Body of pancreas (tissue), 4 donors: ENCODE data around the gene ENPP1. TPM values are rescaled to one million over a fixed set of nuclear protein-coding genes. Genes with fewer than 3 reads are reported as not detected.

Experiments used
- ATAC-seq: fragments of 150-250 bp; one replicate; pipeline ENCODE4 v1.9.1; 2016
- DNase-seq, 4 donors: peaks; one replicate each; pipeline ENCODE4 v3.0.0-alpha.2; 2019
- H3K27ac ChIP-seq, 4 donors: fragments of 200-600 bp; sonication (generic); 1 replicate in 3 of 4; 2 replicates in 1 of 4; pipeline versions ENCODE4 v1.5.1 to v1.6.1; 2016 to 2019; ENCODE audit warnings: mild to moderate bottlenecking in 1 of 4, mixed read lengths in 1 of 4, moderate library complexity in 1 of 4
- H3K27me3 ChIP-seq, 2 donors: fragments of 200-600 bp; sonication (generic); one replicate each; pipeline ENCODE4 v1.6.0; 2016; ENCODE audit warnings: mild to moderate bottlenecking in 1 of 2
- H3K36me3 ChIP-seq, 2 donors: fragments of 200-600 bp; sonication (generic); replicated peaks in 1 of 2; 2 replicates each; pipeline ENCODE4 v1.5.1; 2016; ENCODE audit warnings: low read depth in 2 of 2; ENCODE audit not compliant: insufficient read depth in 1 of 2
- H3K4me1 ChIP-seq: fragments of 200-600 bp; sonication (generic); one replicate; pipeline ENCODE4 v1.6.0; 2016
- H3K4me3 ChIP-seq, 2 donors: fragments of 200-600 bp; sonication (generic); 1 replicate in 1 of 2; 2 replicates in 1 of 2; pipeline ENCODE4 v1.5.1; 2016 to 2019
- H3K9me3 ChIP-seq, 3 donors: fragments of 200-600 bp; sonication (generic); 1 replicate in 2 of 3; 2 replicates in 1 of 3; pipeline ENCODE4 v1.5.1; 2016
- CTCF ChIP-seq, 7 experiments: fragments of 450-650 bp in 4 of 7; fragments of 200-600 bp in 3 of 7; sonication (generic) in 3 of 7; IDR thresholded peaks; one replicate each; pipeline ENCODE4 v1.5.1; 2016 to 2019; ENCODE audit warnings: antibody characterized with exemption in 7 of 7
- POLR2A ChIP-seq, 3 donors: fragments of 450-650 bp; IDR thresholded peaks; one replicate each; pipeline ENCODE4 v1.6.1; 2016; ENCODE audit warnings: antibody characterized with exemption in 3 of 3, mild to moderate bottlenecking in 2 of 3
- WGBS, 2 donors: methylation state at CpG; one replicate each; pipeline ENCODE4 v1.1.5; 2017; 5-methylcytosine and 5-hydroxymethylcytosine counted together
- intact Hi-C: fragments of 100-400 bp; cut with DNase I; formaldehyde crosslinking; loops from one replicate; pipeline ENCODE4 v1.15.1; 2023
- total RNA-seq, 2 donors: library from RNA; depleted of rRNA; stranded (reverse); fragments of >200 nt; gene quantifications; one replicate each; pipeline ENCODE4 v1.1.0, GENCODE V29; 2016

The ENPP1 gene
- total RNA-seq, 2 donors from 2014 or later = 16.2 to 19.2 TPM

- DNase-seq = no peak
- peaks cover 10% of the 10 kb centered on the region for H3K4me1 ChIP-seq
- no peaks in the 10 kb centered on the region for H3K27me3 ChIP-seq
- H3K4me3 ChIP-seq = no peak overlapping the region
- no peaks in the 10 kb centered on the region for H3K9me3 ChIP-seq
- TF ChIP-seq CTCF (IDR thresholded peaks at IDR 0.05) = no peak
- no peak for TF ChIP-seq POLR2A (IDR thresholded peaks at IDR 0.05)
- intact Hi-C loops = no loop called here
- WGBS, 2 donors = 7 to 13% methylated on average over 1 of the region's 1 CpG
- ATAC-seq = no peak
- no peaks in the 10 kb centered on the region for H3K36me3 ChIP-seq
- peak overlapping the region in 1 of 4 donors; percentile 40 for H3K27ac ChIP-seq
Measured at GRCh38 chr6:131825946-131826345, 18.1 kb downstream of the ENPP1 start.

- Histone ChIP-seq H3K4me1 (peaks cover 20% of the 10 kb centered on the region), H3K27ac (no peak overlapping the region), H3K4me3 (no peak overlapping the region), H3K9me3 (no peaks in the 10 kb centered on the region), H3K36me3 (no peaks in the 10 kb centered on the region), H3K27me3 (no peaks in the 10 kb centered on the region)
- 86 to 87% methylated on average over 7 of the region's 7 CpGs for WGBS, 2 donors
- TF ChIP-seq CTCF (IDR thresholded peaks at IDR 0.05) (no peak), POLR2A (IDR thresholded peaks at IDR 0.05) (no peak)
- DNase-seq (peak in 1 of 4 donors; percentile 27), ATAC-seq (no peak)
- intact Hi-C loops = no loop called here
Measured at GRCh38 chr6:131828080-131828479, 20.3 kb downstream of the ENPP1 start.

GRCh38 chr6:131828951-131829350 lies 21.1 kb downstream of the ENPP1 start:
- Histone ChIP-seq H3K36me3 (no peaks in the 10 kb centered on the region), H3K27ac (peak overlapping the region in 2 of 4 donors; percentile 11 to 31), H3K4me3 (no peak overlapping the region), H3K9me3 (no peaks in the 10 kb centered on the region), H3K27me3 (no peaks in the 10 kb centered on the region), H3K4me1 (peaks cover 20% of the 10 kb centered on the region)
- no peak for TF ChIP-seq CTCF (IDR thresholded peaks at IDR 0.05)
- no peak for TF ChIP-seq POLR2A (IDR thresholded peaks at IDR 0.05)
- 60 to 68% methylated on average over 2 of the region's 2 CpGs for WGBS, 2 donors
- intact Hi-C loops = no loop called here
- DNase-seq (no peak), ATAC-seq (no peak)

- Histone ChIP-seq H3K4me3 (no peak overlapping the region), H3K36me3 (no peaks in the 10 kb centered on the region), H3K27me3 (no peaks in the 10 kb centered on the region), H3K4me1 (peaks cover 22% of the 10 kb centered on the region), H3K9me3 (no peaks in the 10 kb centered on the region), H3K27ac (peak overlapping the region in 2 of 4 donors; percentile 49 to 63)
- intact Hi-C loops = no loop called here
- TF ChIP-seq CTCF (IDR thresholded peaks at IDR 0.05) = no peak
- no peak for TF ChIP-seq POLR2A (IDR thresholded peaks at IDR 0.05)
- DNase-seq (no peak), ATAC-seq (peak; percentile 45)
- WGBS, 2 donors = 32 to 33% methylated on average over 4 of the region's 4 CpGs
Measured at GRCh38 chr6:131831392-131831791, 23.6 kb downstream of the ENPP1 start.

- WGBS, 2 donors = 26% methylated on average over 1 of the region's 1 CpG
- no peaks in the 10 kb centered on the region for H3K36me3 ChIP-seq
- no peak overlapping the region for H3K4me3 ChIP-seq
- peaks cover 26% of the 10 kb centered on the region for H3K4me1 ChIP-seq
- intact Hi-C loops = no loop called here
- DNase-seq (no peak), ATAC-seq (no peak)
- no peak for TF ChIP-seq CTCF (IDR thresholded peaks at IDR 0.05)
- no peak for TF ChIP-seq POLR2A (IDR thresholded peaks at IDR 0.05)
- peak overlapping the region in 2 of 4 donors; percentile 49 to 63 for H3K27ac ChIP-seq
- H3K27me3 ChIP-seq = no peaks in the 10 kb centered on the region
- no peaks in the 10 kb centered on the region for H3K9me3 ChIP-seq
Measured at GRCh38 chr6:131831886-131832285, 24.1 kb downstream of the ENPP1 start.
